ENCODE results near the gene TMOD3. TPM values are rescaled to one million over a fixed set of nuclear protein-coding genes. Genes with fewer than 3 reads are reported as not detected.

The TMOD3 gene
- polyA plus RNA-seq, 2 of the 4 experiments (the other 2 are of a cell fraction), result 57.5 to 111 TPM

DNA sequence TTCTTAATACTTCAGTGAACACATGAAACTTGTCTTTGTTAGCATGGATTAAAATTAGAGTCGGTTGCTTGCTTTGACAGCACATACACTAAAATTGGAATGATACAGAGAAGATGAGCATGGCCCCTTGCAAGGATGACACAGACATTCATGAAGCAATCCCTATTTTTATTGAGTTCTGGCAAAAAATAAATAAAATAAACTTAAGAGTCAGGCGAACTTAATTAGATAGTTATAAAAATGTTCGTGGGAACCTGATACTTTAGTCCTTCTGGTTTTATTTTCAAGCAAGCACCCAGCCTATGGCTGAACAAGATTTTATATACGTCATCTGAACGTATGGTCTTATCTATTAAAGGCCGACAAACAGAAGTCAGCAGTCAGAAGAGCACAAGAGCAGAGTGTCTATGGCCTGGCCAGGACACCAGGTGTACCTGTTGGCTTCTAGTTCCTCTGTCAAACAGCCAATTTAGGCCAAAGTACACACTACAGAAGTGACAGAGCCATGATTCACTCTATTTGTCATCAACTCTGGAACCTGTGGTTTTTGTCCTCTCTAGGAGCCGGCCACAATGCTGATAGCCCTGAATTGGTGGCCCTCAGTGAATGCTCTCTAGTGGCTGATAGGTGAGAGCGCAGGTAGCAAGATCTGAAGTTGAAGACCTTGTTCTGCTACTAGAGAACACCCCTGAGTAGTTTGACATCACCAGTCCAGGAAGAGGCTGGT, 77.8 kb downstream of the TMOD3 start (continued):
- TF ChIP-seq, protein P1, sequence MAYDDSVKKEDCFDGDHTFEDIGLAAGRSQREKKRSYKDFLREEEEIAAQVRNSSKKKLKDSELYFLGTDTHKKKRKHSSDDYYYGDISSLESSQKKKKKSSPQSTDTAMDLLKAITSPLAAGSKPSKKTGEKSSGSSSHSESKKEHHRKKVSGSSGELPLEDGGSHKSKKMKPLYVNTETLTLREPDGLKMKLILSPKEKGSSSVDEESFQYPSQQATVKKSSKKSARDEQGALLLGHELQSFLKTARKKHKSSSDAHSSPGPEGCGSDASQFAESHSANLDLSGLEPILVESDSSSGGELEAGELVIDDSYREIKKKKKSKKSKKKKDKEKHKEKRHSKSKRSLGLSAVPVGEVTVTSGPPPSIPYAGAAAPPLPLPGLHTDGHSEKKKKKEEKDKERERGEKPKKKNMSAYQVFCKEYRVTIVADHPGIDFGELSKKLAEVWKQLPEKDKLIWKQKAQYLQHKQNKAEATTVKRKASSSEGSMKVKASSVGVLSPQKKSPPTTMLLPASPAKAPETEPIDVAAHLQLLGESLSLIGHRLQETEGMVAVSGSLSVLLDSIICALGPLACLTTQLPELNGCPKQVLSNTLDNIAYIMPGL (CRISPR knock-in tag; IDR thresholded peaks at IDR 0.05; ENCODE audit: borderline replicate concordance), result no peak
- no peak for TF ChIP-seq RNF2 (IDR thresholded peaks at IDR 0.05; ENCODE audit: borderline replicate concordance, low read depth)
- TF ChIP-seq, protein P2, sequence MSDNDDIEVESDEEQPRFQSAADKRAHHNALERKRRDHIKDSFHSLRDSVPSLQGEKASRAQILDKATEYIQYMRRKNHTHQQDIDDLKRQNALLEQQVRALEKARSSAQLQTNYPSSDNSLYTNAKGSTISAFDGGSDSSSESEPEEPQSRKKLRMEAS (IDR thresholded peaks at IDR 0.05), result no peak
- no peak for TF ChIP-seq ZSCAN20 (CRISPR knock-in tag; IDR thresholded peaks at IDR 0.05)
- no peak for TF ChIP-seq CBX2 (IDR thresholded peaks at IDR 0.05; ENCODE audit: borderline replicate concordance, low read depth)
- no peak for TF ChIP-seq MAFK (IDR thresholded peaks at IDR 0.05; ENCODE audit: partially characterized antibody)
- no peak for TF ChIP-seq JUNB (IDR thresholded peaks at IDR 0.05)
- no peak for TF ChIP-seq CBX8 (IDR thresholded peaks at IDR 0.05)
- TF ChIP-seq SMC3 (IDR thresholded peaks at IDR 0.05), result peak; percentile 34; the same call in 1 of the 3 replicates
- no peak for TF ChIP-seq TP53 (CRISPR knock-in tag; IDR thresholded peaks at IDR 0.05)
- TF ChIP-seq MYC (IDR thresholded peaks at IDR 0.05; ENCODE audit: borderline replicate concordance, low read length), result no peak
- no peak for TF ChIP-seq HOXB5 (CRISPR knock-in tag; IDR thresholded peaks at IDR 0.05)
- TF ChIP-seq RFX5 (IDR thresholded peaks at IDR 0.05), result no peak
- no peak for TF ChIP-seq EP300 (IDR thresholded peaks at IDR 0.05)
- TF ChIP-seq POLR2AphosphoS2 (conservative IDR thresholded peaks at IDR 0.05; ENCODE audit: low read length), result no peak
- TF ChIP-seq GATA3 (IDR thresholded peaks at IDR 0.05; ENCODE audit: borderline replicate concordance), result no peak
- TF ChIP-seq NPAS2 (CRISPR knock-in tag; IDR thresholded peaks at IDR 0.05; ENCODE audit: borderline replicate concordance), result no peak
- TF ChIP-seq, protein P3, sequence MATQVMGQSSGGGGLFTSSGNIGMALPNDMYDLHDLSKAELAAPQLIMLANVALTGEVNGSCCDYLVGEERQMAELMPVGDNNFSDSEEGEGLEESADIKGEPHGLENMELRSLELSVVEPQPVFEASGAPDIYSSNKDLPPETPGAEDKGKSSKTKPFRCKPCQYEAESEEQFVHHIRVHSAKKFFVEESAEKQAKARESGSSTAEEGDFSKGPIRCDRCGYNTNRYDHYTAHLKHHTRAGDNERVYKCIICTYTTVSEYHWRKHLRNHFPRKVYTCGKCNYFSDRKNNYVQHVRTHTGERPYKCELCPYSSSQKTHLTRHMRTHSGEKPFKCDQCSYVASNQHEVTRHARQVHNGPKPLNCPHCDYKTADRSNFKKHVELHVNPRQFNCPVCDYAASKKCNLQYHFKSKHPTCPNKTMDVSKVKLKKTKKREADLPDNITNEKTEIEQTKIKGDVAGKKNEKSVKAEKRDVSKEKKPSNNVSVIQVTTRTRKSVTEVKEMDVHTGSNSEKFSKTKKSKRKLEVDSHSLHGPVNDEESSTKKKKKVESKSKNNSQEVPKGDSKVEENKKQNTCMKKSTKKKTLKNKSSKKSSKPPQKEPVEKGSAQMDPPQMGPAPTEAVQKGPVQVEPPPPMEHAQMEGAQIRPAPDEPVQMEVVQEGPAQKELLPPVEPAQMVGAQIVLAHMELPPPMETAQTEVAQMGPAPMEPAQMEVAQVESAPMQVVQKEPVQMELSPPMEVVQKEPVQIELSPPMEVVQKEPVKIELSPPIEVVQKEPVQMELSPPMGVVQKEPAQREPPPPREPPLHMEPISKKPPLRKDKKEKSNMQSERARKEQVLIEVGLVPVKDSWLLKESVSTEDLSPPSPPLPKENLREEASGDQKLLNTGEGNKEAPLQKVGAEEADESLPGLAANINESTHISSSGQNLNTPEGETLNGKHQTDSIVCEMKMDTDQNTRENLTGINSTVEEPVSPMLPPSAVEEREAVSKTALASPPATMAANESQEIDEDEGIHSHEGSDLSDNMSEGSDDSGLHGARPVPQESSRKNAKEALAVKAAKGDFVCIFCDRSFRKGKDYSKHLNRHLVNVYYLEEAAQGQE (IDR thresholded peaks at IDR 0.05), result no peak

DNA sequence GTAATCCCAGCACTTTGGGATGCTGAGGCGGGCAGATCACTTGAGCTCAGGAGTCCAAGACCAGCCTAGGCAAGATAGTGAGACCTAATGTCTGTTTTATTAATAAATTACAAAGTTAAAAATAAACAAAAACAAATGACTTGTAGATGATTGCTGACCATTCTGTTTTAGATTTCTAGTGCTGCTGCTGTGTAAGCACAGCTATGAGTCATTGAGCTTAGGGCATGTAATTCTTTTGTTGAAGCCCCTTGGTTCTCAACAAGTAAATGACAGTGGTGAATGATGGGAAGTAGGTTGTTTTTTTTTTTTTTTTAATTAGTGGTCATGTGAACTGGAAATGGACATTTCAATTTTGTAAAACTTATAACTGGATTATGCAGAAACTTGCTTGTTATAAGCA, 78.9 kb downstream of the TMOD3 start:
- POLR2A ChIA-PET, result interaction anchor here (0.7 kb wide), 1 partner anchor 22 kb away, joined by 3 read pairs; no protein-coding TSS in a partner anchor
- TF ChIP-seq FOSL2 (IDR thresholded peaks at IDR 0.05) (no peak), FOSL2 (CRISPR knock-in tag; IDR thresholded peaks at IDR 0.05) (peak; percentile 38; the same call in 1 of the 2 replicates), RFX5 (IDR thresholded peaks at IDR 0.05) (no peak)
- CTCF ChIA-PET, result interaction anchor here (0.6 to 1.6 kb wide), 6 partner anchors 9 to 131 kb away, joined by 3 to 8 read pairs (median 3); no protein-coding TSS in a partner anchor
- H3K4me2 ChIP-seq, result peak overlapping the region; percentile 10
- WGBS (ENCODE audit: missing lambda C conversion rate), result 93% methylated on average over 1 of the region's 1 CpG
- no peak overlapping the region for H3K4me3 ChIP-seq
- no peak overlapping the region; a peak in 1 of 6 replicates for H3K27ac ChIP-seq
- H3K9me3 ChIP-seq, result no peaks in the 10 kb centered on the region
- DNase-seq (ENCODE audit: low read depth in 1 of 2, low spot score in 1 of 2) (peak in 1 of 2 experiments; percentile 36), FAIRE-seq (no peak), ATAC-seq (no peak)
- H3K4me1 ChIP-seq, result peaks cover 53% of the 10 kb centered on the region
